GM21515 (cell line): ENCODE measurements around the gene SOCS2.

Experiments used
- ATAC-seq: cut with Tn5 transposase; IDR thresholded peaks from one replicate; pipeline ENCODE4 v1.9.1; 2021; ENCODE audit not compliant: unreplicated experiment

Gene SOCS2

GRCh38 chr12:93565760-93566159 is 6.7 kb upstream of the SOCS2 start:
- ATAC-seq, result no peak

- ATAC-seq, result no peak
Observed at GRCh38 chr12:93567174-93567573, 5.3 kb upstream of the SOCS2 start.

DNA sequence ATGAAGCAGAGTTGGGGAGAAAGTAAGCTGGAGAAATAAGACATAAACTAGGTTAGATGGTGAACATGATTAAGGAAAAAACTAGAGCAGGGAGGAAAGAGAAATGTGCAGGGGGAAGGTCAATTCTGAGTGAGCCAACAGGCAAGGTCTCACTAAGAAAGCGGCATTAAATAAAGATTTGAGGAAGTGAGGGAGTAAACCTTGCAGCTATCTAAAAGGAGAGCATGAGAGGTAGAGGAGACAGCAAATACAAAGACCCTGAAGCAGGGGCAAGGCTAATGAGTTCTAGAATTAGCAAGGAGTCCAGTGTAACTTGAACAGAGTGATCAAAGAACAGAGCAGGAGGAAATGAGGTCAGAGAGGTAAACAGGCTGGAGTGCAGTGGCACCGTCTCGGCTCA is 4.4 kb upstream of the SOCS2 start:
- ATAC-seq, result no peak

DNA sequence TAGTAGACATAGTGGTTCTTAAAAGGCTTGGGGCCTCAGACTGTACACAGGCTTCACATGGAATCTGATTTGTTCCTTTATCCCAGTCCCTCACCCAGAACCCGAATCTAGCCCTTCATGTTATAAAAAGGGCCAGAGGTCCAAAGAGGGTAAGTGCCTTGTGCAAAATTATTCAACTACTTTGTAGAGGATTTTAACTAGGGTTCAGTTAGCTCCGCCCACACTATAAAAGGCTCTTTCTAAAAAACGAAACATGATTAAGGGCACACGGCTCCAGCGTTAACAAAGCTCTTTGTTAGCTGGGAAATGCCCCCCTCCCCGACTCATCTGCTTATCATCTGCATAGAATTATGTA is 3.2 kb upstream of the SOCS2 start:
- ATAC-seq, result no peak

GRCh38 chr12:93569656-93570551 is 2.6 kb upstream of the SOCS2 start:
- ATAC-seq, result peak; percentile 45

- peak; percentile 55 for ATAC-seq
Observed at GRCh38 chr12:93570552-93571364, 1.7 kb upstream of the SOCS2 start.

DNA sequence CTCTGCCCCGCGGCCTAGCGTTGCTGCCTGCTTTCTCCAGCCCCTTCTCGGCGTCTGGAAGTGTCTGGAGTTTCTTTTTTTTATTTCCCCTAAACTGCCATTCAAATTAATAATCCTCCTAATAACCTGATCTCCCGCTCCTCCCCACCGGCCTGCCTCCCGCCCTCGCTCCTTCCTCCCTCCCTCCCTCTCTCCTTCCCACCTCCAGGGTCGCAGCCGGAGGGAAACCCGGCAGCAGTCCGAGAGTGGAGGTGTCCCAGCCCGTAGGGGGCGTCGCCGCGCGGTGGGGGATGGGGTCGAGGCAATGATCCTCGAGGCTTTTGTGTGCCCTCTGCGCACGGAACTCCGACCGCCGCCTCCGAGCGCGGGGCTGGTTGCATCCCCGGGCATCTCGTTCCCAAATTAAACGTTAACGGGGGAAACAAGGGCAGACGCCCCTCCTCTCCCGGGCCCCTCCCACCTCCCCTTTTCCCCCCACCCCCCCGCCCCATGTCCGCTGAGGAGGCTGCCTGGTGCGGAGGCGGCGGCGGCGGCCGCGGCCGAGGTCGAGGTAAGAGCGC is 1.0 kb upstream of the SOCS2 start:
- ATAC-seq, result peak; percentile 18

DNA sequence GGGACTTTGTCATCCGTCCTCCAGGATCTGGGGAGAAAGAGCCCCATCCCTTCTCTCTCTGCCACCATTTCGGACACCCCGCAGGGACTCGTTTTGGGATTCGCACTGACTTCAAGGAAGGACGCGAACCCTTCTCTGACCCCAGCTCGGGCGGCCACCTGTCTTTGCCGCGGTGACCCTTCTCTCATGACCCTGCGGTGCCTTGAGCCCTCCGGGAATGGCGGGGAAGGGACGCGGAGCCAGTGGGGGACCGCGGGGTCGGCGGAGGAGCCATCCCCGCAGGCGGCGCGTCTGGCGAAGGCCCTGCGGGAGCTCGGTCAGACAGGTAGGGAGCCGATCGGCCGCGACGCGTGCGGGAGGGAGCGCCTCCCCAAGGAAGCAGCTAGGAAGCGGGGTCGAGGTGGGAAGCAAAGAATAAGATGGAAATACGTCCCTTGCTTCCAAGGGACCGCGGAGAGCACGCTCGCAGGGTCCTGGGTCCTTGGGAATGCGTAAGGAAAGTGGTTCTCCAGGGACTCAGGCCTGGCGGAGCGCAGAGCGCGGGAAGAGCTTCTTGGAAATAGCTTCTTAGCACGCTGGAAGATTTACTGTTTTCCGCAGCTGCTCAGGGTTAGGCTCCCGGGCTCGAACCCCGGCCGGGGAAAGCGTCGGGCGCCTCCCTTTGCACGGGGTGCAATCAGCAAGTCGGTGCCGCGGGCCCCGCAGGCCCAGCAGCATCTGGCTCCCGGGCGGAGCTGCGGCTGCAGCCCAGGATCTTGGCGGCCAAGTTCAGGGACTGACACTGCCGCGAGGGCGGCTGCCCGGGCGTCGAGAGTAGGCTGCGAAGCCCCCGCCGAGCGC is 457 bp downstream of the SOCS2 start:
- no peak for ATAC-seq

DNA sequence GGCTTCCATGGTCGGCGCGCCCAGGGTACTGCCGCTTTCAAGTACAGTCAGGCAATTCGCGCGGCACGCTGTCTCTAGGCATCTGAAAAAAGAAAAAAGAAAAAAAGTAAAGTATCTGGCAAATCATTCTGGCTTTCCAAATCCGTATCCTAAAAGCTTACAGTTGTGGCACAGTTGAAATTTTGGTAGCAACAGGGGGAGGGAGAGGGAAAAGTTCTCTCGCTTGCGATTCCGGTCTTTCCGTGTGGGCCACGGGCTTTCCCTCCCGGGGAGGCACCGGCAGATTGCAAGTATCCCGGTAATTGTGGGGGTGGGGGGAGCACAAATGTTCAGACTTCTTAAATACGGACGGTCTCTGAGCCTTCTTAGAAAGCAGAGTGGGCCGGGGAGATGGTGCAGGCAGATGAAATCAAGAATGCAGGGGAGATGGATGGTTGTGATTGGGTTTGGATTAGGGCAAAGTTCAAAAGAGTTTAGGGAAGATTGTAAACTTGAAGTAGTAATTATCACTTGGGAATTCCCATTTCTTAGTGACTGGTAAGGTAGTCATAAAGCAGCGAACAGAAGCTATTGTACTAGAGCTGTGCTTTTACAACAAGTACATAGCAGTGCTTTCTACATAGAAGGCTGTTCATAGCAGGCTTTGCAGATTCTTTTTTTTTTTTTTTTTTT is 1.2 kb downstream of the SOCS2 start:
- ATAC-seq, result no peak

DNA sequence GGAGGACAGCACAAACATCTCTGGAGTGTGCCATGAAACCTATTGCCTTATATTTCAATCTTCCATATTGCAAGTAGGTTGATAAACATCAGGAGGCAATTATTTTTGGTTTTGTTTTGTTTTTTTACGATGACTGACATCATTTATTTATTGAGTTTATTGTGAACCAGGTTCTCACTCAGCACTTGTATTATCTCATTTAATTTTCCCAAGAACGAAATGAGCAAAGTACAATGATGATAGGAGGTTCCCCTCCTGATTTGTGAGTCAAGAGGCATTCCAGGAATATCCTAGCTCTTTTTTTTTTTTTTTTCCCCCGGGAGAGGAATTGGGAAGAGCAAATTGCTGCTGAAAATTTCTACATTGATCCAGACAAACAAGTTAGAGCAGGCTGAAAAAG is 4.7 kb downstream of the SOCS2 start:
- ATAC-seq, result no peak

- no peak for ATAC-seq
Observed at GRCh38 chr12:93578221-93578620, 5.7 kb downstream of the SOCS2 start.

DNA sequence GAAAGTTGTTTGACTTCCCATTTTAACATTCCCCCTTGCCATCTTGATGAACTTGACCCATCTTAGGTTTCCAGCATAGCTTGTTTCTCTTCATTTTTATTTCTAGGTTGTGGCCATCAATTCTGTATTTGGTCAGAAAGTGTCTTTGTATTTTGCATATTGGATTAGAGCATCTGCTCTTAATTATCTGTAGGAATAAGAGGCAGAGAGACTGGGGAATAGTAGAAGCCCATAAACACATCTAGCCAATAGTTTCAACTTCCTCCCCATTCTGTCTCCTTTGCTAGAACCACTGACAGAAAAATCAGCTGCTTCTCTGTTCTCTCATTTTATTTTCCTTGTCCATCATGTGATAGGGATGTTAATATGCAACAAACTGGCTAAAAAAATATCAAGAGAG is 8.2 kb downstream of the SOCS2 start:
- no peak for ATAC-seq

- no peak for ATAC-seq
Observed at GRCh38 chr12:93581370-93581769, 8.9 kb downstream of the SOCS2 start.

- ATAC-seq, result no peak
Observed at GRCh38 chr12:93582351-93582750, 9.9 kb downstream of the SOCS2 start.

- no peak for ATAC-seq
Observed at GRCh38 chr12:93583627-93584392, 11.3 kb downstream of the SOCS2 start.

GRCh38 chr12:93585247-93585646 is 12.8 kb downstream of the SOCS2 start:
- no peak for ATAC-seq

- no peak for ATAC-seq
Observed at GRCh38 chr12:93587611-93588010, 15.1 kb downstream of the SOCS2 start.

- ATAC-seq, result no peak
Observed at GRCh38 chr12:93589081-93589480, 16.6 kb downstream of the SOCS2 start.

DNA sequence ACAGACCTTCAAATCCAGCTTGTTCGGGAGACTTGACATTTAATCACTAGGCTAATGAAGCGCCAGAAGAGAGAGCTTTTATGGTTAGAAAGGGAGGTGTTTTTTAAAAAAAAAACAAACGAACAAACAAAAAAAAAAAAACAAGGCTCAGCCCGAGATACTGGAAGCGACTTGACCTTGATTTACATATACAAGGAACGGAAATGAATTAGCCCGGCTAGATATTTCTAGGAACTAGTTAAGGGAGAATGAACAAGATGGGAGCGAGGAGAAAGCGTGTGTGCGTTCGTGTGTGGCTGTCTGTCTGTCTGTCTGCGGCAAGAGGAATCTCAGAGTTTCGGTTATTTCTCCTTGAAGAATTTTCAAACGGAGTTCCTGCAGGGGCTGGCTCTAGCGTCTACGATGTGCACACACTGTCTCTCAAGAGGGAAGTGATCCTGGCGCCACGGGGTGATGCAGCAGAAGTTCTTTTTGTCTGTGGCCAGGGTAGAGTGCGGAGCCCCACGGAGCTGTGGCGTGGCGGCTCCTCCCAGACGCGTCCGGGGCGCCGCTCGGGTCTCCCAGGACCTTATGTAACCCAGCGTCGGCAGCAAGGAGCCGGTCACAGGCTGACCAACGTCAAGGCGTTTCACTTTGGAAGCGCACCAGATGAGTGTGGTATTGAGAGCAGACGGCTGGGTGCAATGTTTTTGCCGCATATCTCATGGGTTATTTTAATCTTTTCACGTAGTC is 18.8 kb downstream of the SOCS2 start:
- peak; percentile 88 for ATAC-seq
